ENCODE data around the gene ZNF726.
A peak's percentile ranks its signal among the peaks of the same experiment; 100 is the strongest.
"Not testable (repeated sequence)": the region's sequence is repeated elsewhere in the genome, so short reads cannot be mapped to it uniquely, and the experiment has no call there.

Gene ZNF726

GRCh38 chr19:23946569-23946968 lies 31.9 kb downstream of the ZNF726 start:
- no peak for DNase-seq

- no peak for DNase-seq
Observed at GRCh38 chr19:23949611-23950010, 34.9 kb downstream of the ZNF726 start.

GRCh38 chr19:23956051-23956450 lies 41.4 kb downstream of the ZNF726 start:
- DNase-seq: no peak

- DNase-seq: no peak
Observed at GRCh38 chr19:23957660-23958281, 43.1 kb downstream of the ZNF726 start.

- DNase-seq: not testable (repeated sequence)
Observed at GRCh38 chr19:23963396-23963795, 48.7 kb downstream of the ZNF726 start.

- DNase-seq: not testable (repeated sequence)
Observed at GRCh38 chr19:23963881-23964280, 49.2 kb downstream of the ZNF726 start.

GRCh38 chr19:23964334-23964733 lies 49.6 kb downstream of the ZNF726 start:
- not testable (repeated sequence) for DNase-seq

GRCh38 chr19:23969630-23970029 lies 54.9 kb downstream of the ZNF726 start:
- DNase-seq: no peak

- peak in 1 of 2 donors; percentile 5 for DNase-seq
Observed at GRCh38 chr19:23971598-23971997, 56.9 kb downstream of the ZNF726 start.

- no peak for DNase-seq
Observed at GRCh38 chr19:23972161-23972560, 57.5 kb downstream of the ZNF726 start.

- no peak for DNase-seq
Observed at GRCh38 chr19:23974941-23975340, 60.3 kb downstream of the ZNF726 start.

- DNase-seq: not testable (repeated sequence)
Observed at GRCh38 chr19:23976631-23977030, 61.9 kb downstream of the ZNF726 start.

- not testable (repeated sequence) for DNase-seq
Observed at GRCh38 chr19:23977256-23977655, 62.6 kb downstream of the ZNF726 start.

- DNase-seq: no peak
Observed at GRCh38 chr19:23978068-23978467, 63.4 kb downstream of the ZNF726 start.

GRCh38 chr19:23980805-23981204 lies 66.1 kb downstream of the ZNF726 start:
- no peak for DNase-seq

- no peak for DNase-seq
Observed at GRCh38 chr19:23981863-23982262, 67.2 kb downstream of the ZNF726 start.

- no peak for DNase-seq
Observed at GRCh38 chr19:23983406-23983805, 68.7 kb downstream of the ZNF726 start.

All from stimulated activated CD4-positive, alpha-beta T cell treated with anti-CD3 and anti-CD28 coated beads, Interleukin-2, amount 100 ng/mL, for 24 hours (primary cell).